ENCODE measurements around the gene LMBRD1.

LMBRD1 gene

DNA sequence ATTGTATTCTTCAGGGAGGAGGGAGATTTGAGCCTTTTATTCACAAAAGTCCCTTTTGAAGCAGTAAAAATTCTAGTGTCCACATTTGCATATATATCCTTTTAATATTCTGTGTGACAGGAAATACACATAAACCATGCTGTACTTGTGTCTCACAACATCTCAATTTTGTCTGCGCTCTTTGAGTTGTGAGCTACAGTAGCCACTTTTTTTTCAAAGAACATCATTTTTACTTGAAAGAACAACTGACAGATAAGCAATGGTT lies 21.3 kb downstream of the LMBRD1 start:
- TF ChIP-seq, protein P1, sequence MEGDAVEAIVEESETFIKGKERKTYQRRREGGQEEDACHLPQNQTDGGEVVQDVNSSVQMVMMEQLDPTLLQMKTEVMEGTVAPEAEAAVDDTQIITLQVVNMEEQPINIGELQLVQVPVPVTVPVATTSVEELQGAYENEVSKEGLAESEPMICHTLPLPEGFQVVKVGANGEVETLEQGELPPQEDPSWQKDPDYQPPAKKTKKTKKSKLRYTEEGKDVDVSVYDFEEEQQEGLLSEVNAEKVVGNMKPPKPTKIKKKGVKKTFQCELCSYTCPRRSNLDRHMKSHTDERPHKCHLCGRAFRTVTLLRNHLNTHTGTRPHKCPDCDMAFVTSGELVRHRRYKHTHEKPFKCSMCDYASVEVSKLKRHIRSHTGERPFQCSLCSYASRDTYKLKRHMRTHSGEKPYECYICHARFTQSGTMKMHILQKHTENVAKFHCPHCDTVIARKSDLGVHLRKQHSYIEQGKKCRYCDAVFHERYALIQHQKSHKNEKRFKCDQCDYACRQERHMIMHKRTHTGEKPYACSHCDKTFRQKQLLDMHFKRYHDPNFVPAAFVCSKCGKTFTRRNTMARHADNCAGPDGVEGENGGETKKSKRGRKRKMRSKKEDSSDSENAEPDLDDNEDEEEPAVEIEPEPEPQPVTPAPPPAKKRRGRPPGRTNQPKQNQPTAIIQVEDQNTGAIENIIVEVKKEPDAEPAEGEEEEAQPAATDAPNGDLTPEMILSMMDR (IDR thresholded peaks at IDR 0.05; ENCODE audit: insufficient read depth, low read length, poor library complexity, severe bottlenecking): no peak
- TF ChIP-seq EZH2phosphoT487 (conservative IDR thresholded peaks at IDR 0.05; ENCODE audit: low read length): no peak
- peaks cover 9% of the 10 kb centered on the region; the same call in 1 of the 2 replicates for H3K36me3 ChIP-seq (ENCODE audit: low read length)
- H3K9ac ChIP-seq (ENCODE audit: low read length): no peak overlapping the region
- H3K79me2 ChIP-seq (ENCODE audit: insufficient read depth, low read length): no peaks in the 10 kb centered on the region
- H2AFZ ChIP-seq (ENCODE audit: low read depth, low read length, severe bottlenecking): no peak overlapping the region
- no peaks in the 10 kb centered on the region for H3K27me3 ChIP-seq (ENCODE audit: low read length)
- H3K9me3 ChIP-seq (ENCODE audit: insufficient read depth, low read length): no peaks in the 10 kb centered on the region
- no peaks in the 10 kb centered on the region for H3F3A ChIP-seq (ENCODE audit: insufficient read depth)
- H3K27ac ChIP-seq (ENCODE audit: low read depth, low read length): no peak overlapping the region
- no peak overlapping the region for H3K4me2 ChIP-seq (ENCODE audit: low read depth, low read length, poor library complexity, severe bottlenecking)
- no peaks in the 10 kb centered on the region for H3K9me2 ChIP-seq (replicated peaks; ENCODE audit: insufficient read depth, low read length)
- no peak overlapping the region for H3K4me3 ChIP-seq (ENCODE audit: insufficient read depth, low read length, poor library complexity, severe bottlenecking)
- 0 out of 2 replicates have a peak, but pooled peaks cover 3% of the 10 kb centered on the region for H4K20me1 ChIP-seq (ENCODE audit: low read depth, low read length)

- H3K9me2 ChIP-seq (replicated peaks; ENCODE audit: insufficient read depth, low read length): no peaks in the 10 kb centered on the region
- H3K36me3 ChIP-seq (ENCODE audit: low read length): peaks cover 9% of the 10 kb centered on the region; the same call in 1 of the 2 replicates
- no peak overlapping the region for H3K4me3 ChIP-seq (ENCODE audit: insufficient read depth, low read length, poor library complexity, severe bottlenecking)
- no peak overlapping the region for H3K4me2 ChIP-seq (ENCODE audit: low read depth, low read length, poor library complexity, severe bottlenecking)
- no peaks in the 10 kb centered on the region for H3F3A ChIP-seq (ENCODE audit: insufficient read depth)
- H2AFZ ChIP-seq (ENCODE audit: low read depth, low read length, severe bottlenecking): no peak overlapping the region
- TF ChIP-seq, protein P1 (IDR thresholded peaks at IDR 0.05; ENCODE audit: insufficient read depth, low read length, poor library complexity, severe bottlenecking): no peak
- TF ChIP-seq EZH2phosphoT487 (conservative IDR thresholded peaks at IDR 0.05; ENCODE audit: low read length): no peak
- 0 out of 2 replicates have a peak, but pooled peaks cover 3% of the 10 kb centered on the region for H4K20me1 ChIP-seq (ENCODE audit: low read depth, low read length)
- no peak overlapping the region for H3K9ac ChIP-seq (ENCODE audit: low read length)
- no peaks in the 10 kb centered on the region for H3K27me3 ChIP-seq (ENCODE audit: low read length)
- no peaks in the 10 kb centered on the region for H3K9me3 ChIP-seq (ENCODE audit: insufficient read depth, low read length)
- peaks cover 2% of the 10 kb centered on the region; the same call in 1 of the 2 replicates for H3K79me2 ChIP-seq (ENCODE audit: insufficient read depth, low read length)
- no peak overlapping the region for H3K27ac ChIP-seq (ENCODE audit: low read depth, low read length)
These were observed 21.8 kb downstream of the LMBRD1 start for GRCh38 chr6:69774740-69775584.

DNA sequence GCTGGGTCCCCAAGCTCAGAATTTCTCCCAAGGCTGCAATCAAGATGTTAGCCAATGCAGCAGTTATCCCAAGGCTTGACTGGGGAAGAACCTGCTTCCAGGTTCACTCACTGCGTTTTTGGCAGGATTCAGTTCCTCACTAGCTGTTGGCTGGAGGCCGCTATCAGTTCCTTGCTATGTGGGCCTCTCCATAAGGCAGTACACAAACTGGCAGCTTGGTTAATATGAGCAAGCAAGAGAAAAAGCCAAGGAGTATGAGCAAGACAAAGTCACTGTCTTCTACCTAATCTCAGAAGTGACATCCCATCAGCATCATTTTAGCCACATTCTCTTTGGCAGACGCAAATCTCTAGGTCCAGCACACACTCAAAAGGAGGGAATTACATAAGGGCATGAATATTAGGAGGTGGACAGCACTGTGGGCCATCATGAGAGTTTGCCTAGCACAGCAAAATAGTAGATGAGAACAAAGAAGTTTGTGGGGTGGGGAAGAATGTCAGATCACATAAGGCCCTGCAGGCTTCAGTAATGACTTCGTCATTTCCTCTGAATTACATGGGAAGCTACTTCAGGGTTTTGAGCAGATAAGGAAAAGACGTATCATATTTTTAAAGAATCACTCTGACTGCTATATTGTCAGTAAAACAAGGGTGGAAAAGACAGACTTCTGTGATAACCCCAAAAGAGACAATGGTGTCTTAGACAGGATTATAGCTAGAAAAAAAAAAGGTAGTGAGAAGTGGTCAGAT lies 25.5 kb downstream of the LMBRD1 start:
- no peaks in the 10 kb centered on the region for H3K9me2 ChIP-seq (replicated peaks; ENCODE audit: insufficient read depth, low read length)
- H4K20me1 ChIP-seq (ENCODE audit: low read depth, low read length): 0 out of 2 replicates have a peak, but pooled peaks cover 2% of the 10 kb centered on the region
- H2AFZ ChIP-seq (ENCODE audit: low read depth, low read length, severe bottlenecking): no peak overlapping the region
- no peak overlapping the region for H3K4me3 ChIP-seq (ENCODE audit: insufficient read depth, low read length, poor library complexity, severe bottlenecking)
- no peak overlapping the region for H3K27ac ChIP-seq (ENCODE audit: low read depth, low read length)
- TF ChIP-seq, protein P1 (IDR thresholded peaks at IDR 0.05; ENCODE audit: insufficient read depth, low read length, poor library complexity, severe bottlenecking): no peak
- TF ChIP-seq EZH2phosphoT487 (conservative IDR thresholded peaks at IDR 0.05; ENCODE audit: low read length): no peak
- H3K36me3 ChIP-seq (ENCODE audit: low read length): 0 out of 2 replicates have a peak, but pooled peaks cover 7% of the 10 kb centered on the region
- no peaks in the 10 kb centered on the region for H3K27me3 ChIP-seq (ENCODE audit: low read length)
- H3F3A ChIP-seq (ENCODE audit: insufficient read depth): no peaks in the 10 kb centered on the region
- H3K4me2 ChIP-seq (ENCODE audit: low read depth, low read length, poor library complexity, severe bottlenecking): no peak overlapping the region
- no peak overlapping the region for H3K9ac ChIP-seq (ENCODE audit: low read length)
- no peaks in the 10 kb centered on the region for H3K9me3 ChIP-seq (ENCODE audit: insufficient read depth, low read length)
- peaks cover 4% of the 10 kb centered on the region; the same call in 1 of the 2 replicates for H3K79me2 ChIP-seq (ENCODE audit: insufficient read depth, low read length)

All from SU-DHL-6 (cell line).